Measurements from ENCODE around the gene ZG16.

GRCh38 chr16:29766571-29766970 lies 11.5 kb upstream of the ZG16 start:
- TF ChIP-seq CTCF (IDR thresholded peaks at IDR 0.05; ENCODE audit: poor library complexity) (no peak), EZH2 (IDR thresholded peaks at IDR 0.05; ENCODE audit: borderline replicate concordance) (no peak)
